Measurements from ENCODE around the gene ATF6B.

ATF6B gene

DNA sequence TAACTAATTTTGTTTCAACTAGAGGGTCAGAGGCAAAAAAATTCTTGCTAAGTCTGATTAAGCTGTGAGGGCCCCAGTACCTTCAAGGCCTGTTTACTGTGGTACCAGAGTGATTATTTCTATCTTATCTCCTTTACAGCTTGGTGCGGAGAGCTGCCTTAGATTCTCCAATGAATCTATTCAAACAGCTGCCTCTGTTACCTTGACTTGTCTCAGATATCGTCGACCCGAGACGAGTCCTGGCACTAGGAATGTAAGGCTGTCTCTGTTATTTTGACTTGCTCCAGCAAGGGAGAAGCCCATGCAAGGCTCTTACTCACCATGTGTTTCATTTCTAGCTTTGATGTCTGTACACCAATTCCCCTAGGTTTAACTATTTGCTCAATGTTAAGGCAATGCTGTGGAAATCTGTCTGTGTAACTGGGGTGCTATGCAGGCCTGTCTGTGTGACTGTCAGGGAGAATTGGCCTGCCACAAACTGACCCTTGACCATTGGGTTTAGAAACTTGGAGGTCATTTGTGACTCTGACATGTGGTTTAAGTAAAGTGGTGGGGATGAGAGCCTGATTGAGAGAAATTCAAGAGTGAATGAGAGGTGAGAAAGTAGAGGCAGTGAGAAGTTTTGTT, 12.5 kb upstream of the ATF6B start:
- FAIRE-seq (no peak), DNase-seq (ENCODE audit: insufficient read length, low spot score) (no peak)
- TF ChIP-seq, protein P1, sequence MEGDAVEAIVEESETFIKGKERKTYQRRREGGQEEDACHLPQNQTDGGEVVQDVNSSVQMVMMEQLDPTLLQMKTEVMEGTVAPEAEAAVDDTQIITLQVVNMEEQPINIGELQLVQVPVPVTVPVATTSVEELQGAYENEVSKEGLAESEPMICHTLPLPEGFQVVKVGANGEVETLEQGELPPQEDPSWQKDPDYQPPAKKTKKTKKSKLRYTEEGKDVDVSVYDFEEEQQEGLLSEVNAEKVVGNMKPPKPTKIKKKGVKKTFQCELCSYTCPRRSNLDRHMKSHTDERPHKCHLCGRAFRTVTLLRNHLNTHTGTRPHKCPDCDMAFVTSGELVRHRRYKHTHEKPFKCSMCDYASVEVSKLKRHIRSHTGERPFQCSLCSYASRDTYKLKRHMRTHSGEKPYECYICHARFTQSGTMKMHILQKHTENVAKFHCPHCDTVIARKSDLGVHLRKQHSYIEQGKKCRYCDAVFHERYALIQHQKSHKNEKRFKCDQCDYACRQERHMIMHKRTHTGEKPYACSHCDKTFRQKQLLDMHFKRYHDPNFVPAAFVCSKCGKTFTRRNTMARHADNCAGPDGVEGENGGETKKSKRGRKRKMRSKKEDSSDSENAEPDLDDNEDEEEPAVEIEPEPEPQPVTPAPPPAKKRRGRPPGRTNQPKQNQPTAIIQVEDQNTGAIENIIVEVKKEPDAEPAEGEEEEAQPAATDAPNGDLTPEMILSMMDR (IDR thresholded peaks at IDR 0.05; ENCODE audit: insufficient read depth, missing control alignments) = no peak

DNA sequence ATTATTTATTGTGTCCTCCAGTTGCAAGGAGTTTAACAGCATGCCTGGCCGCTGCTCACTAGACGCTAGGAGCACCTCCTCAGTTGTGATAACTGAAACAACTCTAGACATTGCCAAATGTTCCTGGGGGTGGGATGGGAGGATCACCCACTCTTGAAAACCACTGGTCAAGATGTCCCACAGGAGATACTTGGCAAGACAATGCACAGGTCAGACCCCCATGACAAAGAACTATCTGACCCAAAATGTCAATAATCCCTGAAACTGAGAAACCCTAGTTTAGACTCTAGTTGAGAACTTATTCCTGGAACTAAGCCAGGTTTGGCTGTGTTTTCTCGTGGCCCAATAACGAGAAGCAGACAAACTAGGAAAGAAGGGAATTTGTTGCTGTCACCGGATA, 11.5 kb upstream of the ATF6B start:
- no peak for FAIRE-seq
- DNase-seq (ENCODE audit: insufficient read length, low spot score) = no peak
- TF ChIP-seq, protein P1 (IDR thresholded peaks at IDR 0.05; ENCODE audit: insufficient read depth, missing control alignments) = no peak

DNA sequence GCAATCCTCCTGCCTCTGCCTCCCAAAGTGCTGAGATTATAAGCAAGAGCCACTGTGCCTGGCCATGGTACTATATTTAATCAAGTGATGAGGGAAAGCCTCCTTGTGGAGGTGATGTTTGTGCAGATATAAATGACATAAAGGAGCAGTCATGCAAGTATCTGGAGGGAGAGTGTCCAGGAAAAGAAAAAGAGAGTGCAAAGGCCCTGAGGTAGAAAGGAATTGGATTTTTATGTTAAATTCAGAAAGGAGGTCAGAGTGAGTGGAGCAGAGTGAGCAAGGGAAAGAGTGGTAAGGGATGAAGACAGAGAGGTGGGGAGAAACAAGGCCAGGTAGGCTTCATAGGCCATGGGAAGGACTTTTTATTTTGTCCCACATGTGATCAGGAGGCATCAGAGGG, 9.4 kb upstream of the ATF6B start:
- TF ChIP-seq, protein P1 (IDR thresholded peaks at IDR 0.05; ENCODE audit: insufficient read depth, missing control alignments) = no peak
- FAIRE-seq (no peak), DNase-seq (ENCODE audit: insufficient read length, low spot score) (no peak)

DNA sequence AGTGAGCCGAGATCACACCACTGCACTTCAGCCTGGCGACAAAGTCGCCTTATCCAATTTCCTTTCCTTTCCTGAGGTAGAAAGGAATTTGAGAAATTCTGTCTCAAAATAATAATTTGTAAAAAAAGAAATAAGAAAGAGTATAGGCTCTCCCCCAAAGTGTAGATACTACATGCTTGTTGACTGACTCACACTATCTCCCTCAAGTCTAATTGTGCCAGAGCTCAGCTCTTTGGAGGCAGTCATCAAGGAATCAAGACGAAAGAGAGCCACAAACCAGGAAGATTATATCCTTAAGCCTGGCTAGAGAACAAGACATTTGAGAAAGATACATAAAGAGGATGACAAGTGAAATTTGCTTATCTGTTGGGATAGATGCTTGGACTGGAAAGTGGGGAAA, 5.7 kb upstream of the ATF6B start:
- TF ChIP-seq, protein P1 (IDR thresholded peaks at IDR 0.05; ENCODE audit: insufficient read depth, missing control alignments) = no peak
- no peak for FAIRE-seq
- DNase-seq (ENCODE audit: insufficient read length, low spot score) = no peak

DNA sequence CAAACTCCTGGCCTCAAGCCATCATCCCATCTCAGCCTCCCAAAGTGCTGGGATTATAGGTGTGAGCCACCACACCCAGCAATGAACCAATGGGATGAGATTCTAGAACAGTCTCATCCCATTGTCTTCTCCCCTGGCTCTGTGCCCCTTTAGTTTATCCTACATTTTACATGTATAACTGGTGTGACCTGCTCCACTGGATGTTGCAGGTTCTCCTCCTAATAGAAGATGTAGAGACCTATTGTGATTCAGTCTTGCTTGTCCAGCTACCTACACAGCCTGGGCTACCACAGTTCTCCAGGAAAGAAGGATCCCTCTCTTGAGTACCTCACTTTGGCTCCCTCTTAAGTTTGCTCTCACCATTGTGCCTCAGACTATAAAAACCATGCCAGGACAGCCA, 4.1 kb upstream of the ATF6B start:
- FAIRE-seq (no peak), DNase-seq (ENCODE audit: insufficient read length, low spot score) (no peak)
- TF ChIP-seq, protein P1 (IDR thresholded peaks at IDR 0.05; ENCODE audit: insufficient read depth, missing control alignments) = no peak

DNA sequence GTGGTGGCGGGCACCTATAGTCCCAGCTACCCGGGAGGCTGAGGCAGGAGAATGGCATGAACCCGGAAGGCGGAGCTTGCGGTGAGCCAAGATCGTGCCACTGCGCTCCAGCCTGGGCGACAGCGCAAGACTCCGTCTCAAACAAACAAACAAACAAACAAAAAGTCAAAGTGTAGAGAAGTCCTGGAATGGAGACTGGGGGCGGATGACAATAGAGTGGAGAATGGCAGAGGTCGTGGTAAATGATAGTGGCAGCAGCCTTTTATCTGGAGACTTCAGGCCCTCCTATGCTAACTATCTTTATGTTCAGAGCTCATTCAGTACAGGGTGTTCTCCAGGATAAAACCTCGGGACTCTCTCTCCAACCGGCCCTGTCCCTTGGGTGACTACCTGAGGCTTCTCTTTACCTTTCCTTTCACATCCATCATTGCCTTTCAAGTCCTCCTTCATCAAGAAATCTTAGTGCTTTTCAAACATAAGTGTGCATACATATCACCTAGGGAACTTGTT, 3.4 kb upstream of the ATF6B start:
- TF ChIP-seq, protein P1 (IDR thresholded peaks at IDR 0.05; ENCODE audit: insufficient read depth, missing control alignments) = no peak
- FAIRE-seq (no peak), DNase-seq (ENCODE audit: insufficient read length, low spot score) (no peak)

DNA sequence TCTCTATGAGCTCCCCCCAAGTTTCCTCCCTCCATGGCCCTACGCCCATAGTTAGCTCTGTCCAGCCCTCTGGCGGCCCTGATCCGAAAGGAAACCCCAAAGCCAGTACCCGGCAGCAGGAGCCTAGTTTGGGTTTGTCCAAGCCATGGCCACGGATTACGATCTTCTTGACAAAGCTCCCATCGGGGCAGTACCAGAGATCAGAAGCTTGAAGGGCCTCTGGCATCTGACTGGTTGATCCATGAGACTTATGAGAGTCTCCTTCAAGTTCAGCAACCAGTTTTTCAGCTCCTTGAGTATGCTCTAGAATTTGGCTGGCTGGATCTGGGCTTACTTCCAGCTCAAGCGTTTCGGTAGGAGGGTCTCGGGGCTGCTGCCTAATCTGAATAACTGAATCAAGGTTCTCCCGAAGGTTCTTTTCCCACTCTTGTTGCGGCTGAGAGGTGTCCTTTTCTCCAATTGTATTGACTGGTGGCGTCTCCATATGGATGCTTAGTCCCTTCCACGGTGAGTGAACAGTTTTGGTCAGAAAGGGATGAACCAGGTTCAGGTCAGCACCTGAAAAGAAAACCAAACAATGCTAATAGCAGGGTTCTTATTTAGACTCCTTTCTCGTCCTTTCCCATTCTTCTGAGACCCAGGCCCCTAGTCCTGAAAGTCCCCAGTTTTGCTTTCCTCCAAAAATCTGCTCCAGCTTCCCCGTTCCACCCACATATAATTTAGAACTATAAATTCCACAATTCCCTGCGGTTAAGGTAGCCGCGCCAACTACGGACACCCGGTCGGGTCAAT, 1.4 kb upstream of the ATF6B start:
- DNase-seq (ENCODE audit: insufficient read length, low spot score) (no peak), FAIRE-seq (no peak)
- TF ChIP-seq, protein P1 (IDR thresholded peaks at IDR 0.05; ENCODE audit: insufficient read depth, missing control alignments) = no peak

All from D721Med (cell line).